Cardiac fibroblast (primary cell): ENCODE measurements around the gene LINGO3.

Experiments used
- DNase-seq, 2 donors: peaks; one replicate each; pipeline versions ENCODE4 v3.0.0 to v3.0.0-alpha.2; 2010; ENCODE audit warnings: low read depth in 2 of 2
- H3K4me3 ChIP-seq, 2 donors: replicated peaks in 1 of 2; 1 replicate in 1 of 2; 2 replicates in 1 of 2; pipeline ENCODE4 v1.5.1; 2011; ENCODE audit warnings: low read depth in 2 of 2, low read length in 2 of 2, mild to moderate bottlenecking in 2 of 2, moderate library complexity in 1 of 2
- CTCF ChIP-seq: IDR thresholded peaks from one replicate; pipeline ENCODE4 v1.5.1; 2011; ENCODE audit warnings: low read depth, mild to moderate bottlenecking, low read length, inconsistent platforms

LINGO3 gene

GRCh38 chr19:2274185-2274711 lies 33.7 kb downstream of the LINGO3 start:
- no peak for DNase-seq
- no peak for TF ChIP-seq CTCF
- H3K4me3 ChIP-seq: peak overlapping the region in 1 of 2 donors; percentile 11

DNA sequence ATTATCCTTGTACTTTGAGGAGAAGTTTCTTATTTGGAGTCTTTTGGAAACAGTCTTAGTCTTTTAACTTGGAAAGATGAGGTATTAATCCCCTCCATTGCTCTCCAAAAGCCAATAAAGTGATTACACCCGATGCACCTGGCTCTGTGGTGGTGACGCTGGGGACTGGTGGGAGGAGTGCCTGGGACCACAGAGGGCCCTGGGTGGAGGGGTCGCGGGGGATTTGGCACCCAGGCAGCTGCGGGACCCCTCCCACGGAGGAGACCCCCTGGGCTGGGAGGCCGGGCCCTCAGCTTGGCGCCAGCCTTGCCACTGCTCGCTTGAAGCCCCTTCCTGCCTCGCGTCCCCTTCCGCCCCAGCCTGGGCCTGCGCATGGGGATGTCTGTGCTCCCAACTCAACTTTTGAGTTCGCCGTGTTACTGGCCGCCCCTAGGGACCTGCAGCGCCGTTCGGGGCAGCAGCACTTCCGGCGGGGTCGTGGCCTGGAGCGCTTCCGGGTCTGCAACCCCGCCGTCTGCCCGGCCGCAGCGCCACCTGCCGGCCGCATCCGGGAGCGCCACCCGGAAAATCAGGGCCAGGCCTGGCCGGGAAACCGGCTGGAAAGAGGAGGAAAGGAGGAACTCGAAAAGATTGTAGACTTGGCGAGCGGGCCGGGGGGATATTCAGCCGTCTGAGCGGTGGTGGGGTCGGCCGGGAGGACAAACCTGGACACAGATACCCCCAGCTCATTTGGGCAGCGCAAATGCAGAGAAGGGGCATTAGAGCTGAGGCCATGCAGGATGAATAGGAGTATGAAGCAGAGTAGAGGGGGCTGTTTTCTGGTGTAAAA lies 34.4 kb downstream of the LINGO3 start:
- DNase-seq: peak; percentile 80 to 81
- TF ChIP-seq CTCF: peak; percentile 63
- peak overlapping the region; percentile 22 to 31 for H3K4me3 ChIP-seq

GRCh38 chr19:2271234-2272103 lies 36.5 kb downstream of the LINGO3 start:
- H3K4me3 ChIP-seq: peak overlapping the region; percentile 99
- TF ChIP-seq CTCF: no peak
- DNase-seq: peak; percentile 63 to 93

DNA sequence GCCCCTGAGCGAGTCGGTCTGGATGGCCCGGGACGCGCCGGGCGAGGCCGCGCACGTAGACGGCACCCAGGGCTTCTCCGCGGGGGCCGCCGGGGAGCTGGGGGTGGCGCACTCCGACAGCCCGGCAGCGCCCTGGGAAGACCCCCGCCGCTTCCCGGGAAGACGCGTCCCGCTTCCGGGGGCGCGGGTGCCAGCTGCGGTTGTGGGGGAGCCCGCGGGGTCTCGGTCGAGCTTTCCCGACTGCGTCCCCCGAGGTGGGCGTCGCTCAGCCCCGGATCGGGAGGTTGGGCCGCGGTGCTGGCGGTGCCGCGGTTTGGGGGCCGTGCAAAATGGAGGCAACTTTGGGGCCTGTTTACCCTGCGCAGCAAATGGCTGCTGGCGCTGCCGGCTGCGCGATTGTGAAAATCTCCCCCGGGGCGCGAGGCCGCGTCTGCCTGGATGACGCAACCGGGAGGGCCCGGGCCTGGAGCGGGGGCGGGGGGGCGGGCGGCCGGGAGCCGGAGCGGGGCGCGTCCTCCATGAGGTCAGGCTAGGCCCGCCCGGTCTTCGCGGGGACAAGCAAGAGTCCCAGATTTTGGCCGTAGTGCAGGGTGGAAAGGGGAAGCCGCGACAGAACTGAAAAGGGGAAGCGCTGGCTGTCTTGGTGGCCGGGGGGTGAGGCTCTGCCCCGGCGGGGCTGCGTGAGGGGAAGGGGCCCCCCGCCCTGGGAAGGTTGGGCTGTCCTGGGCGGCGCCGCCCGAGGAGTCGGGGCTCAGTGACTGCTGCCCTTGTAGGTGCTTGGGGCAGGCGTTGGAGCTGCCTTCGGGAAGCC lies 37.3 kb downstream of the LINGO3 start:
- DNase-seq: peak; percentile 90 to 93
- peak overlapping the region; percentile 99 for H3K4me3 ChIP-seq
- TF ChIP-seq CTCF: no peak

GRCh38 chr19:2270157-2270422 lies 37.9 kb downstream of the LINGO3 start:
- DNase-seq: peak in 1 of 2 donors; percentile 31
- no peak for TF ChIP-seq CTCF
- H3K4me3 ChIP-seq: peak overlapping the region; percentile 99

- TF ChIP-seq CTCF: no peak
- peak overlapping the region; percentile 99 for H3K4me3 ChIP-seq
- DNase-seq: peak; percentile 98
These were observed 38.5 kb downstream of the LINGO3 start for GRCh38 chr19:2269244-2270156.
